Esophagus squamous epithelium (tissue), 4 donors: ENCODE measurements around the gene LRRC10B.

ENCODE experiments used
- POLR2A ChIP-seq, 4 donors: fragments of 450-650 bp; IDR thresholded peaks; one replicate each; pipeline ENCODE4 v1.6.1; 2017; ENCODE audit warnings: antibody characterized with exemption in 4 of 4, mild to moderate bottlenecking in 4 of 4, moderate library complexity in 3 of 4
- TF ChIP-seq, protein P1 (sequence below), 6 experiments: fragments of 450-650 bp in 4 of 6; fragments of 200-600 bp in 2 of 6; sonication (generic) in 2 of 6; IDR thresholded peaks; one replicate each; pipeline ENCODE4 v1.5.1; 2016 to 2019; ENCODE audit warnings: antibody characterized with exemption in 6 of 6, mild to moderate bottlenecking in 4 of 6, moderate library complexity in 4 of 6

DNA sequence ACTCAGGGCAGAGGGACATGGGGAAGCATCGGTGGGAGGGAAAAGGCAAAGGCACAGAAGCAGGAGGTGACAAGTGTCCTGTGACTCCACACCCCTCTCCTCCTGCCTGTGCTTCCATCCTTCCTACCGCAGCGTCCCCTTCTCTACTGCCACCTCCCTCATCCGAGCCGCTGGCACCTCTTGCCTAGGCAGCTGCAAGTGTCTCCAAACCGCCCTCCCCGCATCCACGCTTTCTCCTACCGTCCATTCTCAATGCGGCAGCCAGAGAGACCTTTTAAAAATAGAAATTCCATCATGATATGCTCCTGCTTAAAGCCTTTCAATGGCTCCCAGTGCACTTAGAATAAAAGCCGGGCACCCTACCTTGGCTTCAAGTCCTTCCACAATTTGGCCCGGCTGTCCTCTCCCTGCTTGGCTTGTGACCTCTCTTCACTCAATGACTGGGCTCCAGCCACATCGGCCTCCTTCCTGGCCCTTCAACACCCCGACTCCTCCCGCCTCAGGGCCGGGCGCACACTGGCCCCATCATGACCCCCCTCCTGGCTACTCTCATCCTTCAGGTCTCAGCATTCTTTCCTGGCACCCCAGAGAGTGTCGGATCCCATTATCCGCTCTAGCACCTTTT is 16.5 kb downstream of the LRRC10B start:
- TF ChIP-seq, protein P1, sequence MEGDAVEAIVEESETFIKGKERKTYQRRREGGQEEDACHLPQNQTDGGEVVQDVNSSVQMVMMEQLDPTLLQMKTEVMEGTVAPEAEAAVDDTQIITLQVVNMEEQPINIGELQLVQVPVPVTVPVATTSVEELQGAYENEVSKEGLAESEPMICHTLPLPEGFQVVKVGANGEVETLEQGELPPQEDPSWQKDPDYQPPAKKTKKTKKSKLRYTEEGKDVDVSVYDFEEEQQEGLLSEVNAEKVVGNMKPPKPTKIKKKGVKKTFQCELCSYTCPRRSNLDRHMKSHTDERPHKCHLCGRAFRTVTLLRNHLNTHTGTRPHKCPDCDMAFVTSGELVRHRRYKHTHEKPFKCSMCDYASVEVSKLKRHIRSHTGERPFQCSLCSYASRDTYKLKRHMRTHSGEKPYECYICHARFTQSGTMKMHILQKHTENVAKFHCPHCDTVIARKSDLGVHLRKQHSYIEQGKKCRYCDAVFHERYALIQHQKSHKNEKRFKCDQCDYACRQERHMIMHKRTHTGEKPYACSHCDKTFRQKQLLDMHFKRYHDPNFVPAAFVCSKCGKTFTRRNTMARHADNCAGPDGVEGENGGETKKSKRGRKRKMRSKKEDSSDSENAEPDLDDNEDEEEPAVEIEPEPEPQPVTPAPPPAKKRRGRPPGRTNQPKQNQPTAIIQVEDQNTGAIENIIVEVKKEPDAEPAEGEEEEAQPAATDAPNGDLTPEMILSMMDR (IDR thresholded peaks at IDR 0.05), result no peak
- no peak for TF ChIP-seq POLR2A (IDR thresholded peaks at IDR 0.05)
